Activated T-helper 1 cell treated with Interleukin-2 at 50 U/mL for 16 hours (primary cell): ENCODE results near the gene GOSR2.
"Not testable (repeated sequence)": the region's sequence is repeated elsewhere in the genome, so short reads cannot be mapped to it uniquely, and the experiment has no call there.

Experiments used
- DNase-seq: peaks from one replicate; pipeline ENCODE4 v3.0.0-alpha.2; 2020; ENCODE audit warnings: low read depth

GOSR2 gene

DNA sequence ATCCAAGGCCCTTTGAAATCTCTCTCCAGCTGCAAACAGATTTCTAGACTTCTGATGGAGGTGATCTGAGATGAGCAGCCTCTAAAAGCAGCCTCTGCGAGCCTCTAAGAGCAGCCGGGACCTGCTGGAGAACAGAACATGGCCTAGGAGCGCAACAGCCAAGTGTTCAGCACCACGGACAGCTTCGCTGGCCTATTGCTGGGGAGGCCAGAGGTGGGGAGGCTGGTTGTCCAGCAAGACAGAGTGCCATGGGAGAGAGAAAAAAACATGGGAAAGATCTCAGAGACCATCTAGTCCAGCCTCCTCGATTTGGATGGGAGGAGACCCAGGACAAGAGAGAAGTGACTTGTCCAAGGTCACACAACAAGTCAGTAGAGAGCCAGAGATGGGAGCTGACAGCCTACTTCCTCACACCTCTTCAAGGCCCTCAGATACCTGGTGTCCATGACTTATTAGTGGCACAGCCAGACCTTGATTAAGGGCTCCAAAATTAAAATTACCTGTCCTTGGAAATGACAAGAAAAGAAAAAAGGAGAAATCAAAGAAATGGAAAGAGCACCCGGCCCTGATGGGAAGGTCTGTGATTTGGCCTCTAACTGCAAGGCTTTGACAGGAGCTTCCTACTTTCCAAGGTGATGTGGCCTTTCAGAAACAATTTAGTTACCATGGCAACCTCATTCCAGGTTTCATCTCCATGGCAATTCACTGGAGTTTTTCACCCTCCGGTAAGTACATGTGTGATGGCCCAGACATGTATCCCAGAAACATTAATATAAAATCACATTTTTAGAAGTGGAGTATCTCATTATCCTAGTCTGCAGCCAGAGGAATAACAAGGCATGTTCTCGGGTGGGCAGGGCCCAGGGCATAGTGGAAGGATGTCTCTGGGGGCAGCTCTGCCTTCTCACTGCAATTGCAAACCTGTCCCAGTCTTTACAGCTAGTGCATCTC lies 41.6 kb downstream of the GOSR2 start:
- DNase-seq, result no peak

GRCh38 chr17:46968224-46968834 lies 45.4 kb downstream of the GOSR2 start:
- DNase-seq, result no peak

- DNase-seq, result no peak
Observed at GRCh38 chr17:46968896-46969295, 45.9 kb downstream of the GOSR2 start.

DNA sequence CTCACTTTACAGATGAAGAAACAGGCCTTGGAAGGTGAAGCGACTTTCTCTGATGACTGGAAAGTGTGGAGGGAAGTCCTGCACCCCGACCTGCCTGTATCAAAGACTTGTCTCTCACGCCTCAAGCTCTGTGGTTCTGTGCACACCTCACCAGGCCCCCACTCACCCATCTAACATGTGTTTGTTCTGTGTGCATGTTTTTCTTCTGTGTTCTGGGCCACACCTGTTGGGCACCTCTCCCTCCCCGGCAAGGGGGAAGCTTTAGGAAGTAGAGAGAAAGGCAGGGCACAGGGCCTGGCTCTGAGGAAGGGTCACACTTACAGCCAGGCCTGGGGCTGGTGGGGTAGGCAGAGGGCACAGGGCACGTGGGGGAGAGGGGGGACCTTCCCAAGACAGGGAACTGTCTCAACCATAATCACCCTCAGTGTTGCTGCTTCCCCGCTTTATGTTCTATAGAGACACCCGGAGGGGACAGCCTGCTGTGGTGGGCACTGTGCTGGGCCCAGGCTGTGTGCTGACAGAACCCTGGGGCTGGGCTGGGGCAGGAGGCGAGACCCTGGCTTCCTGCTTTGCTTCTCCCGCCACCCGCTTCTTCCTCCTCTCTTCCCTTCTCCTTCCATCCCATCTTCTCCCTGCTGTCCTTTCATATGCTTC lies 48.8 kb downstream of the GOSR2 start:
- DNase-seq, result no peak

GRCh38 chr17:46972346-46972745 lies 49.4 kb downstream of the GOSR2 start:
- no peak for DNase-seq

GRCh38 chr17:46974086-46974485 lies 51.1 kb downstream of the GOSR2 start:
- no peak for DNase-seq

DNA sequence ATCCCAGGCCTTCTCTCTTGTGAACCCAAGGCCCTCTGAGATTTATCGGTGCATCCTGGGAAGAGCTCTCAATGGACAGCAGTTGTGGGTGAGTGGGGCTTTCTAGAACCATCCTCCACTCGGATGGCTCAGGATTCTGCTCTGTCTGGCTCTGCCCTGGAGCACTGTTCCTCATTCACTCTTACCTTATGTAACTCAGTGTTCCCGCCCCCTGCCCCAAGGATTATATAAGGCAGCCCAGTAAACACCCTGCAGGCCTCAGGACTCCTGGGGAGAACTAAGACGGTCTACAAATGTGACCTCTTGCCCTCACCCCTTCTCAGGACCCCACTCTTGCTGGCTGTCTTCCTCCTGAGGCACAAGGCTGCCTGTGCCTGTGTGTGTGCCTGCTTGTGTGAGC lies 52.3 kb downstream of the GOSR2 start:
- no peak for DNase-seq

- no peak for DNase-seq
Observed at GRCh38 chr17:46976626-46977270, 53.8 kb downstream of the GOSR2 start.

- no peak for DNase-seq
Observed at GRCh38 chr17:46977348-46977747, 54.4 kb downstream of the GOSR2 start.

DNA sequence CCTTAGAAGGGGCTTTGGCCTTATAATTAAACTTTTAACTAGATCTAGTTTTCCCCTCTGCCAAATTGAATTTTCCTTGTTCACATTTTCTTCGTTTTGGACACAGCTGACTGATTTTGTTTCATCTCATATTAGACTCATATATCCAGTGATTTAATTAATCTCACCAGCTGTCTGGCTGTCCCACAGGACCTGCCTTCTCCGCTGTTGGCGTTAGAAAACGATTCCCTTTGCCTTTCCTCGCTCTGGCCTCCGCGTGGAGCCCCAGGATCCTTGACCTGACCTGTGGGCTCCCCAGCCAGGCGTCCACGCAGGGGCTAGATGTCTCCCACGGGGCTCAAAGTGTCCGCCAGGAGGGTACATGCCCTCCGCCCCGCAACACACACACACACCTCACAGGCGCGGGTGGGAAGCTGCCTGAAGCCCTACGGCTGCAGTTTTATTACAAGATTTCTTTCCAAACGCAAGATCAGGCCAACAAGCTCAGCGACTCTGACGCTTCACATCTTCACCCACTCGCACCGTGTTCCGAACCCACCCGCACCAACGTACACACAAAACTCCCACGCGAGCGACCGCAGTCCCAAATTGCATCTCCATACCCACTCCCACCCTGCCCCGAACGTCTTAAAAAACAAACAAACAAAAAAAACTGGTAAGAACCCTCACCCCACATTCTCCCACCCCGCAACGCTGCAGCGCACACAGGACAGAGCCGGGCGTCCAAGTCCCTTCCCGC lies 55.0 kb downstream of the GOSR2 start:
- DNase-seq, result no peak

GRCh38 chr17:46978489-46979146 lies 55.7 kb downstream of the GOSR2 start:
- DNase-seq, result no peak

GRCh38 chr17:46979147-46979863 lies 56.3 kb downstream of the GOSR2 start, which contains the start of gene RPRML:
Gene RPRML (minus strand): TSS chr17:46979253. CDS start chr17:46979007, 246 bp downstream.
- no peak for DNase-seq

GRCh38 chr17:46982577-46982976 lies 59.6 kb downstream of the GOSR2 start:
- DNase-seq, result no peak

GRCh38 chr17:46983782-46984181 lies 60.8 kb downstream of the GOSR2 start:
- DNase-seq, result no peak

DNA sequence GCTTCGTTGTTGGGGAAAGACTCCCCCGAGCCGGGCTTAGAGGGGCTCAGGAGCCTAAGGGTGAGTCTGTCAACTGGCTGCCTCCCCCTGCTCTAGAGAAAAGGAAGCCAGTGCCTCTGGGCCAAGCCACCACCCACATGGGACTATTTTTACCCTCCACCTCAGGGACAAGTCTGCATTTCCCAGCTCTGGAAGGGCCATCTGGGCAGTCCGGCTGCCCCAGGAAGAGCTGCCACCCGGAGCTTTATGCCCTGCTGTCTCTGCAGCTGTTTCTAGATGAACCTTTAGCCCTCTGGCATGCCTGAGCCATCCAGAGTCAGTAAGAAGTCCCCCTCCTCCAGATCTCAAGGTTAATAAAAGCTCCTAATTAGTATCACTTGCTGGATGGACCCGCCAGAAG lies 61.4 kb downstream of the GOSR2 start:
- DNase-seq, result no peak

DNA sequence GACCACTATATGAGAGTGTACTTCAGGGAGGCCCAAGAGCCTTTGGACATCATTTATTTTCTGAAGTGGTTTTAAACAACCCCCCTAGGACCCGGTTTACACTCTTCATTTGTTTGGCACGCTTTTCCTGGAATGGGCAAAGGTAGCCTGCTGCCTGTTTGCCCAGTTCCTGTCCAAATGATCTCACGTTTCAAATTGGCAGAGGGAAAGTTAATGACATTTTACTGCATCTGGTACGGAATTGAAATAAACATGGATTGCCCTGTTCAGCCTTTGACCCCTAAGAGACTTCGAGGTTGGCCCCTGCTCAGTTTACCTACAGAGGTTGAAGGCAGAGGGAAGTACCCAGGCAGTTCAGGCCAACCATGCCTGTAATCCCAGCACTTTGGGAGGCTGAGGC lies 61.9 kb downstream of the GOSR2 start:
- DNase-seq, result no peak

DNA sequence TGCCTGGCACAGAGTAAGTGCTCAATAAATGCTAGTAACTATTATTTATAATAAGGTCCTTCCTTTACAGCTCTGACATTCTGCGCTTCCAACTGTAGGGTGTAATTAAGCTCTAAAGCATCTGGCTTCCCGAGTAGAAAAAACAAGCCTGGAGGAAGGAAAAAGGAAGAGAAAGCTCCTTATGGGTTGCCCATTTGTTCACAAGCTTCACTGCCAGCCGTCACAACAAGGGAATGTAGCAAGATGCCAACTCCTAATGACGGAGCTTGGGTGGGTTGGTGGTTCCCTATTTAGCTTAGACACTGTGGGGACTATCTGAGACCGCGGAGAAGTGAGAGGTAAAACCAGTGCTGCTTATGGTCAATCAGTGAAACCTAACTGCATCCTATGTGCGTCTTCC lies 63.4 kb downstream of the GOSR2 start:
- no peak for DNase-seq

GRCh38 chr17:46987927-46988326 lies 65.0 kb downstream of the GOSR2 start:
- DNase-seq, result not testable (repeated sequence)

- no peak for DNase-seq
Observed at GRCh38 chr17:46989637-46990431, 66.9 kb downstream of the GOSR2 start.

DNA sequence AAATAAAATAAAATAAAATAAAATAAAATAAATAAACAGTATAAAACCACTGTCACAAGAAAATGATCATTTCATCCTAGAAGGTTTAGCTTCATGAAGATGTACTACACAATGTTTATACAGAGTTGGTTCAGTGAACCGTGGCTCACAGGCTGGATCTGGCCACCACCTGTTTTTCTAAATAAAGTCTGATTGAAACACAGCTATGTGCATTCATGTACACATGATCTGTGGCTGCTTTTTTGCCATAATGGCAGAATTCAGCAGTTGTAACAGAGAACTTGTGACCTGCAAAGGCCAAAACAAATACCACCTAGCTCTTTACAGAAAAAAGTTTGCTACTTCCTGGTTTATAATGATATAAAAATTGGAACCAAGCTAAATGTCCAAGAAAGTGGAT lies 68.7 kb downstream of the GOSR2 start:
- DNase-seq, result no peak
